NB4 (cell line): ENCODE data around the gene UNC5C.

Source experiments
- DNase-seq: peaks from one replicate; pipeline ENCODE4 v3.0.0; 2010; ENCODE audit warnings: low read depth
- H3K4me3 ChIP-seq: one replicate; pipeline ENCODE4 v1.5.1; 2011; ENCODE audit warnings: mild to moderate bottlenecking, low read depth, low read length, moderate library complexity
- MYC ChIP-seq: IDR thresholded peaks from 2 replicates; pipeline ENCODE4 v1.6.1; 2011; ENCODE audit warnings: low read depth, low read length
- POLR2A ChIP-seq: IDR thresholded peaks from 2 replicates; pipeline ENCODE4 v1.6.1; 2011; ENCODE audit warnings: mild to moderate bottlenecking; ENCODE audit not compliant: insufficient read length; ENCODE audit errors: extremely low read depth
- TF ChIP-seq, protein P1 (sequence below): IDR thresholded peaks from 2 replicates; pipeline ENCODE4 v1.6.1; 2011; ENCODE audit warnings: low read depth, low read length
- TF ChIP-seq, protein P2 (sequence below): IDR thresholded peaks from one replicate; pipeline ENCODE4 v1.5.1; 2012; ENCODE audit warnings: low read depth, low read length

The UNC5C gene

GRCh38 chr4:95466791-95467190 lies 82.0 kb downstream of the UNC5C start:
- H3K4me3 ChIP-seq: no peak overlapping the region
- TF ChIP-seq MYC (no peak), POLR2A (no peak)
- TF ChIP-seq, protein P1, sequence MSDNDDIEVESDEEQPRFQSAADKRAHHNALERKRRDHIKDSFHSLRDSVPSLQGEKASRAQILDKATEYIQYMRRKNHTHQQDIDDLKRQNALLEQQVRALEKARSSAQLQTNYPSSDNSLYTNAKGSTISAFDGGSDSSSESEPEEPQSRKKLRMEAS: no peak
- TF ChIP-seq, protein P2, sequence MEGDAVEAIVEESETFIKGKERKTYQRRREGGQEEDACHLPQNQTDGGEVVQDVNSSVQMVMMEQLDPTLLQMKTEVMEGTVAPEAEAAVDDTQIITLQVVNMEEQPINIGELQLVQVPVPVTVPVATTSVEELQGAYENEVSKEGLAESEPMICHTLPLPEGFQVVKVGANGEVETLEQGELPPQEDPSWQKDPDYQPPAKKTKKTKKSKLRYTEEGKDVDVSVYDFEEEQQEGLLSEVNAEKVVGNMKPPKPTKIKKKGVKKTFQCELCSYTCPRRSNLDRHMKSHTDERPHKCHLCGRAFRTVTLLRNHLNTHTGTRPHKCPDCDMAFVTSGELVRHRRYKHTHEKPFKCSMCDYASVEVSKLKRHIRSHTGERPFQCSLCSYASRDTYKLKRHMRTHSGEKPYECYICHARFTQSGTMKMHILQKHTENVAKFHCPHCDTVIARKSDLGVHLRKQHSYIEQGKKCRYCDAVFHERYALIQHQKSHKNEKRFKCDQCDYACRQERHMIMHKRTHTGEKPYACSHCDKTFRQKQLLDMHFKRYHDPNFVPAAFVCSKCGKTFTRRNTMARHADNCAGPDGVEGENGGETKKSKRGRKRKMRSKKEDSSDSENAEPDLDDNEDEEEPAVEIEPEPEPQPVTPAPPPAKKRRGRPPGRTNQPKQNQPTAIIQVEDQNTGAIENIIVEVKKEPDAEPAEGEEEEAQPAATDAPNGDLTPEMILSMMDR: no peak
- DNase-seq: no peak

GRCh38 chr4:95465010-95465409 lies 83.8 kb downstream of the UNC5C start:
- TF ChIP-seq MYC (no peak), POLR2A (no peak)
- TF ChIP-seq, protein P2: no peak
- TF ChIP-seq, protein P1: no peak
- H3K4me3 ChIP-seq: no peak overlapping the region
- no peak for DNase-seq

- no peak overlapping the region for H3K4me3 ChIP-seq
- DNase-seq: no peak
- TF ChIP-seq, protein P2: no peak
- TF ChIP-seq MYC (no peak), POLR2A (no peak)
- TF ChIP-seq, protein P1: no peak
Observed at GRCh38 chr4:95462921-95463320, 85.9 kb downstream of the UNC5C start.

DNA sequence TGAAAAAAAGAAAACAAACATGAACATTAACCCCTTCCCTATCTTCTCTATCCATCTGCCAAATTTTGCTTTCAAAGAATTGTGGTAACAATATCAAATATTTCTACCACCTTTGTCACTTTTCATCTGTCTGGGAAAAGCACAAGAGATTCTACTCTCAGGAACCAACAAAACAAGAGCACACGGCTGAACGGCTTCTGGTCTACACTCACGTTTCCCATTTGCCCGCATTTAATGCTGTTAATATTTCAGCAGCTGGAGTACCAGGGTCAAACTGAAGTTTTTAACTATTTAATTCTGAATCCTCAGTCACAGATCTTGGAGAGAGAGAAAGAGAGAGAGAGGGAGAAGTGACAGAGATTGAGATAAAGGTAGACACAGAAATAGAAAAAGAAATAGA lies 91.4 kb downstream of the UNC5C start:
- H3K4me3 ChIP-seq: no peak overlapping the region
- DNase-seq: no peak
- TF ChIP-seq MYC: no peak

- no peak overlapping the region for H3K4me3 ChIP-seq
- TF ChIP-seq, protein P1: no peak
- TF ChIP-seq POLR2A (no peak), MYC (no peak)
- TF ChIP-seq, protein P2: no peak
- no peak for DNase-seq
Observed at GRCh38 chr4:95450294-95450693, 98.5 kb downstream of the UNC5C start.

DNA sequence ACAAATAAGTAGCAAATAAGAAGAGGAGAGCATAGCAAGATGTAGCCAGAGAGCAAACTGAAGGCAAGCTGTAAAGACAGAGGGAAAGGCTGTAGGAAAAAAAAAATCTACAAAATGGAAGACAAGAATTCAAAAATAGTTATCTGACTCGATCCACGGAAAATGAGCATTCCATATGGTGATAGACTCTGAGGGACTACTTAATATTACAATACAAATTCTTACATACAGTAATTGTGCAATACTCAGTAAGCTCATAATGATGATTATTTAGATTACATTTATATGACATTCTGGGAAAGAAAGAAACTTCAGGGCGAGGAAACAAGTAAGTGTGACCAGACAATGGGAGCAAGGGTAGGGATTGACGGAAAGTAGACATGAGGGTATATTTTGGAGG lies 102.6 kb downstream of the UNC5C start:
- H3K4me3 ChIP-seq: no peak overlapping the region
- TF ChIP-seq, protein P1: no peak
- no peak for TF ChIP-seq POLR2A
- TF ChIP-seq, protein P2: no peak
- TF ChIP-seq MYC: no peak
- no peak for DNase-seq
